NK-92 (cell line): ENCODE data around the gene E2F6.

ENCODE experiments used
- DNase-seq: peaks from one replicate; lab custom pipeline; 2025; ENCODE audit not compliant: unreplicated experiment; lab: John Stamatoyannopoulos, UW

Gene E2F6

DNA sequence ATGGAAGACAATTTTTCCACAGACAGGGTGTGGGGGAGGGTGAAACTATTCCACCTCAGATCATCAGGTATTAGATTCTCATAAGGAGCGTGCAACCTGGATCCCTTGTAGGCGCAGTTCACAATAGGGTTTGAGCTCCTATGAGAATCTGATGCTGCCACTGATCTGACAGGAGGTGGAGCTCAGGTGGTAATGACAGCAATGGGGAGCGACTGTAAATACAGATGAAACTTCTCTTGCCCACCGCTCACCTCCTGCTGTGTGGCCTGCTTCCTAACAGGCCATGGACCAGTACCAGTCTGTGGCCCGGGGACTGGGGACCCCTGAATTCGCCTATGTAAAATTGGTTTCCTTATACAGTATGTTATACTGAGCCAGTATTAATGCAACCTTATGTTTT is 27.3 kb upstream of the E2F6 start:
- DNase-seq = no peak

DNA sequence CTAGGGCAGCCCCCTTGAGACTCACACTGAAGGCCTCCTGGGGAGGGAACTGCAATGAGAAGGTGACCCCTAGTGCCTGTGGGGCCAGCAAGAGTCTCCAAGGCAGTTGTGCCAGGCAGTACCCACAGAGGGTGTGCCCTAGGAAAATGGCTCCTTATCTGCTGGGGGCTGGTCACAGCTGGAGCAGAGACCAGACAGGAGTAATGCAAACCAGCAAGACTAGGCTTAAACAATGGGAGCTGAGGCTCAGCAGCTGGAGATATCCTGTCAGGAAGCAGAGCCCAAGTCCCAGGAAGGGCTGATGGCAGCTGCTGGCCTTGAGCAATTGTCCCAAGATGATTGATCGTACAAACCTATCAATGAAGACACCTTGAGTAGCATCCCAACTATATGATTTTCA is 26.8 kb upstream of the E2F6 start:
- DNase-seq = no peak

DNA sequence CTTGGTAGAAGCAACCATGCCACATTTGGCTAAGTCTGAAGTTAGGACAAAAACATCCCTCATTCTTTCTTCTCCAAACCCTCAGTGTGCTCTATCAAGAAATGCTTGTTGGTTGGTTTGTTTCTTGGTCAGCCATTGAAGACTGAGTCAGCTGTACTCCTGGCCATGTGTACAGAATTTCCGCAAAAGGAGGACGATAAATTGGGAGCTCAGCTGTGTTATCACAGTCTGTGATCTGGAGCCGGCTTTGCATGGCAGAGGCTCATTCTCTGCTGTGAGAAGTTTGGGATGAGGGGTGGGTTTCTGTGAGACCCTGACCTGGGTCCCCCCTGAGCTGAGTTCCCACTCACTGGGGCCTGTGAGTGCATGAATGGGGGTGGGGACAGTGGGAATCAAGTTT is 26.3 kb upstream of the E2F6 start:
- DNase-seq = no peak

DNA sequence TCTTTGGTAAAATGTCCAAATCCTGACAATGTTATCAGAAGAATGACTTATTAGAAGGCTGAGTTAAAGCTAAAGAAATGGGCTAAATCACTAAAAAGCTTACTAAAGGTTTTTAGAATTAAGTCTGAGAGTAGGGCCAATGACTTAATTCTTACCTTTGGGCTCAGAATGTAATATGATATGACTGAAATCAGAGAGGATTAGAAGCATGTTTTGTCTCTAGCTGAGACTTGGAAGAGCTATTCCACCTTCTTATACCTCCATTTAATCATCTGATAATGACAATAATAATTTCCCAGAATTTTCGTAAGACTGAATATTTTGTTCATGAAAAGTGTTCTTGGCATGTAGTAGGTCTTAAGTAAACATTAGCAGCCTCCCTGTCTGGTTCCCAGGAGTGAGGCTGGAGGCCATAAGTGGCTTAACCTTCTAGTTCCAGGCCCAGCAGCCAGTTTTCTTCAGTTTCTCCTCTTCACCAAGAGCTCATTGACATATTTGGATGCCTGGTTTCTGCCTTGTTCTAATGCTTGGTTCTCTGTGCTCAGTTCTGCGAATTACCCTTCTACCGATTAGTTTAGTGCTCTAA is 25.5 kb upstream of the E2F6 start:
- DNase-seq = no peak

DNA sequence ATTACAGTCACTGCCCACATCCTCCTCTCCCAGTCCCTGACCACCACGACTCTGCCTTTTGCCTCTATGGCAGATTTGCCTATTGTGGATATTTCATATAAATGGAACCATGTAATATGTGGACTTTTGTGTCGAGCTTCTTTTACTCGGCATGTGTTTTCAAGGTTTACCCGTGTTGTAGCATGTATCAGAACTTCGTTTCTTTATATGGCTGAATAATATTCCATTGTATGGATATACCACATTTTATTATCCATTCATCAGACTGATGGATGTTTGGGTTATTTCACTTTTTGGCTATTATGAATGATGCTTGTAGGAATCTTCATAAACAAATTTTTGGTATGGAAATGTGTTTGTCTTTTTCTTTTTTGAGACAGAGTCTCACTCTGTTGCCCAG is 24.2 kb upstream of the E2F6 start:
- DNase-seq = no peak

DNA sequence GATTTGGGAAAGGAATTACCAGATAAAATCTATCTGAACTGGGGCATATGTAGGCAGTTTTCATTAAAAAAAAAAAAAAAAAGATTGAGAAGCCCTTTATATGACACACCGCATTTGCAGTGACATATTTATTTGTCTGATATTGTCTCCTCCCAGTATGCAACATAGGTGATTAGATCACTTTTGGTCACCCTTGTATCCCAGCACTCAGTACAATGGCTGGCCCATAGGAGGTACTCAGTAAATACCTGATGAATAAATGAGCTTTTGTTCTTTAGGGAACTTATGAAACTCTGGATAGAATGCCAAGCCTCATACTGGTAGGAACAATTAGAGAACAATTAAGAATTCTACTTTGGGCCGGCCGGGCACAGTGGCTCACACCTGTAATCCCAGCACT is 22.8 kb upstream of the E2F6 start:
- no peak for DNase-seq

DNA sequence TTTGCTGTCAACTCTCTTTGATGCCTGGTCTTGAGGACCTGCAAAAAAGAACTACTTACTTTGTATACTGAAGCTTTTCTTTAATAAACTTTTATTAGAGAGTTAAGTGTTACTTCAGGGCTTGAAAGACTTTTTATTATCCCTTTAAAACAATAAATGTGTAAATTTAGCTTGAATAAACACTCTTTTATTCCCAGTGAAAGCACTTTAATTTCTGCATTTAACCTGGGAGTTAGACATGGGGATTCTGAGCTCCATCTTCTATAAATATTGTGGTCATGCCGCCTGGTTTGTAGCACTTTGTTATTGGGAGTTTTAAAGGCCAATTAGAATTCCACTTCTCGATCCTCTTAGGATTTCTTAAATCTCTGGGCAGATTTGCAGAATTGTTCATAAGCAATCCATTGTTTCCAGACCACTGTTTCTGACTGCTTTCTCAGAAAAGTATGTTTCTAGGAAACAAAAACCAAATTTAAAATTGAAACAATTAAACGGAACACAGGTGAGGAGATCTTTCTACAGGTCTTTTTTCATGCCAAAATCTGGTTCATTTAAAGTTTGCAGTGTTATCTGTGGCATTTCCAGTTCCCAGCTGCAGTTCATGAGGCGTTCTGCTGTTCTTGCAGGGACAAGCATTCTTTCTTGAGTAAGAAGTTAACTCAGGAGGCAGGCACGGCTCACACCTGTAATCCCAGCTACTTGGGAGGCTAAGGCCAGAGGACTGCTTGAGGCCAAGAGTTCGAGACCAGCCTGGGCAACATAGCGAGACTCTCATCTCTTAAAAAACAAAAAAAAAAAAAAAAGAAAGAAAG is 18.1 kb upstream of the E2F6 start:
- DNase-seq = no peak

DNA sequence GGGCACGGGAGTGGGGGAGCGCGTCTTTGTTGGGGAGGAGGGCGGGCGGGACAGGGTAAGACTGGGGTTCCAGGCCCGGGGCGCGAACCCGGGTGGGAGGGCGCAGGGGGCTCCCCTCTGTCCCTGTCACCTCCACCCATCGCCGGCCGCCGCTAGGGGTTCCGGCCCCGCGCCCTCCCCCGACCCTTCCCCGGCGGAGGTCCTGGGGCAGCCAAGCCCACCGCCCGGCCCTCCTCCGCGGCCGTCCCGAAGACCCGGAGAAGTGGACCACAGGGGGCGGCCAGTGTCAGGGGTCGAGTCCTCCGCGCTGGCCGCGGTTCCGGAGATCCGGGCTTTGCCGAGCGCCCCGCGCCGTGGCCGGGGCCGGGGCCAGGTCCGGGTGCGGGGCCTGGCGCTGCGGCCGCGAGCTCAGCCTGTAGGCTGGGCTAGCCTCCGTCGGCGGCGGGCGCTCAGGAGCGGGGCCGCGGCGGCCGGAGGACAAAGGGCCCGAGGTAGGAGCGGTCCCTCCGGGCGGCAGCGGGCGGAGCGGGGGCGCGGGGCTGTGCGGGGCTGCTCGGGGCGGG is 16.6 kb upstream of the E2F6 start:
- DNase-seq = no peak

DNA sequence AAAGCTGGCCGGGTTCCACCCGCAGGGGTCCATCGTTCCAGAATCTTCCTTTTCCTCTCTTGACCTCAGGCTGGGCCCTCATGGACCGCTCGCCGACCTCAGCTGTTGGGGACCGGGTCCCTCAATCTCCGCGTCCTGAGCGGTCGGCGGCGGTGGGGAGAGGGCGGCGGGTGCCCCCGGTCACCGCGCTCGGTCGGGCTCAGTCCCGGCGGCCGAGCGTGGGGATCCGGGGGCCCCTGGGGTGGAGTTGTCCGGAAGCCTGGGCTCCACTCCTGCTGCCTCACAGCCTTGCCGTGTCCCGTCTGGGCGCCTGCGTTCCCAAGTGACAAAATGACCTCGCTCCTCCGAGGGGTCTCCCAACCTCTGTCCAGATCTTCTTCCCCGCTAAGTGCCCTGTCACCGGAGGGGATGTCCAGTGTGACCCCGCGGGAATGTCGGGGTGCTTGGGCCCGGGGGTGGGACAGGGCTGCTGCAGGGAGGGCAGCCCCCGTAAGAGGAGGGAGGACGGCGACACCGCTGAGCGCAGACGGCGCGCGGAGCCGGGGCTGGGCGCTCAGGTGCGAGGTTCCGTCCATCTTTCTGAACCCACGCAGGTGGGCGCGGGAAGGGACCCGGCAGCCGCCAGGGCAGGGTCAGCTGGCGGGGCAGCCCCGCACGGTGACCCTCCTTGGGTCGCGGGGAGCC is 16.0 kb upstream of the E2F6 start:
- no peak for DNase-seq

DNA sequence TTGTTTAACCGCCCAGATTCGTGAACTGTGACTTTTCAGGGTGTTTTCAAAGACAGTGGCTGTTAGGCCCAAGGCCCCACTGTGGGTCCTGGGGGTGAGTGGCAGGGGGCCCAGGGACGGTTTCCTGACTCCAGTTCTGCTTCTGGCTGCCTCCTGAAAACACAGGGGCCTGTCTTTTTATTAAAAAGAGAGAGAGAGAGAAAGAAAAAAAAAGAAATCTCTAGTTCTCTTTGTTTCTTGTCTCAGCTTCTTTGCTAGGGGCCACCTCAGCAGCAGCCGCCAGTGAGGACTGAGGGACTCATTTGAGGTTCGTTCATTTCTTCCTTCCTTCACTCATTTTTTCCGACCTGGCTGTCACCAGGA is 15.4 kb upstream of the E2F6 start:
- DNase-seq = no peak

DNA sequence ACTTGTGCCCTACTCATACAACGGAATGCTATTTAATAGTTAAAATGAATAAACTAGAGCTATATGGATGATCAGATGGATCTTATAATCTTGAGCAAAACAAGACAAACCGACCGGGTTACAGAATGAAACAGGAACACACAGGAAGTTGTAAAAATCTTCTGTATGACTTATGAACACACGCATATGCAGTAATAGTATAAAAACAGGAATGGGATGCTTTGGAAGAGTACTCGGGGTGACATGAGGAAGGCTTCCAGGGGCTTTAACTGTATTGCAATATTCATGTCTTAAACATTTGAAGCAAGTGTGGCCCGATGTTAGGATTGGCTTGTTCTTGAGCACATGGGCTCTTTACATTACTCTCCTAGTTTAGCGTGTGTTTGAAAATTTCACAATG is 14.9 kb upstream of the E2F6 start:
- DNase-seq = no peak

DNA sequence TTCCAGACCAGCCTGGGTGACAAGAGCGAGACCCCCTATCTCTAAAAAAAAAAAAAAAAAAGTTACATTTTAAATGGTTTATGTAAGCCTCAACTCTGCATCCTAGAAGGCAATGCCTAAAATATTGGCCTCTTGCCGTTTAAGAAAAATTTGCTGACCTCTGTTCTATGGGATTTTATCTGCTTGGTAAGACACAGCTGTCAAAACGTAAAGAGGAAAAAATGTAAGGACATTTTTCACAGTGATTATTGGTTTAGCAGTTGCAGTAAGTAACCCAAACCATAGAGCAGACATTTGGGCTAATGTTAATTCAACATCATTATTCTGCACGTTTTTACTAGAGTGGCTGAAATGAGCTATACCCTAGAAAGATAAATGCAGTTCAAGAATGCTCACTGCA is 14.4 kb upstream of the E2F6 start:
- no peak for DNase-seq

DNA sequence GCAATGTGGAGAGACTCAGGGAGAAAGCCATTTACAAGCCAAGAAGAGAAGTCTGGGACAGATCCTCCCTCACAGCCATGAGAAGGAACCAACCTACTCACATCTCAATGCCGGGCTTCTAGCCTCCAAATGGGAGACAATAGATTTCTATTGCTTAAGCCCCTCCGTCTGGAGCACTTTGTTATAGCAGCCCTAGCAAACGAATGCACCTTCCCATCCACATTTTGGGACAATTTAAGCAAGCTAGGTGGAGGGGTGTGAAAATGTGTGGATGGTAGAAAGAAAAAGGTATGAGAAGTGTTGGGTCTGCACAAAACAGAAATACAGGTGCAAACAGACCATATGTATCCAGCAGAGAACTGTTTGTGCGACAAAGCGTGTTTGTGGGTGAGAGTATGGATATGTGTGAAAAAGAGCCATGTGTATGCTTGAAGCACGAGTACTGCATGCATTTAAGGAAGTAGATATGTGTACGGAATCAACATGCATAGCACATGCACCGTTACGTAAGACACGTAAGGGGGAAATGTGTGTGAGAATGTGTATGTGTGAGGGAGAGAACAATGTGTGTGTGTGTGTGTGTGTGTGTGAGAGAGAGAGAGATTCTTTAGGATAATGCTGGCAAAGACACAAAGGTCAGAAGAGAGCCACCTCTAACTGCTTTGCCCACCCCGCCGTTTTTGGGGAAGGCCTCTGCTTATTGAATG is 13.1 kb upstream of the E2F6 start:
- DNase-seq = no peak

DNA sequence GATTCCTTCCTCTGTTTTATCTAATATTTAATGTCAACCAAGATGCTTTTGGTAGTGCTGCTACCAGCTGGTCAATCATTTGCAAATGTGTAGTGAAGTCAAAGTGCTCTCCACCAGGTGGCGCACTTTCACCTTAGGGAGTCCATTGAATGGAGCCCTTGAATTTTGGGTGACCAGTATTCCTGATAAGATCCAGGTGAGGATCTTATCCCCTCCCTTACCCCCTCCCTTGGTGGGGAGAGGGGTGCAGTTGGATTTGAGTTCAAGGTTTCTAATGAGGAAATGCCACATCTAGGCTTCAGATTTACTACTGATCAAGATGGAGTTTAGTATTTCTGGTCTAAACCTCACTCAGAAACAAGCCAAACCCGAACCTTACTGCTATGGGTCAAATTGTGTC is 12.0 kb upstream of the E2F6 start:
- no peak for DNase-seq

DNA sequence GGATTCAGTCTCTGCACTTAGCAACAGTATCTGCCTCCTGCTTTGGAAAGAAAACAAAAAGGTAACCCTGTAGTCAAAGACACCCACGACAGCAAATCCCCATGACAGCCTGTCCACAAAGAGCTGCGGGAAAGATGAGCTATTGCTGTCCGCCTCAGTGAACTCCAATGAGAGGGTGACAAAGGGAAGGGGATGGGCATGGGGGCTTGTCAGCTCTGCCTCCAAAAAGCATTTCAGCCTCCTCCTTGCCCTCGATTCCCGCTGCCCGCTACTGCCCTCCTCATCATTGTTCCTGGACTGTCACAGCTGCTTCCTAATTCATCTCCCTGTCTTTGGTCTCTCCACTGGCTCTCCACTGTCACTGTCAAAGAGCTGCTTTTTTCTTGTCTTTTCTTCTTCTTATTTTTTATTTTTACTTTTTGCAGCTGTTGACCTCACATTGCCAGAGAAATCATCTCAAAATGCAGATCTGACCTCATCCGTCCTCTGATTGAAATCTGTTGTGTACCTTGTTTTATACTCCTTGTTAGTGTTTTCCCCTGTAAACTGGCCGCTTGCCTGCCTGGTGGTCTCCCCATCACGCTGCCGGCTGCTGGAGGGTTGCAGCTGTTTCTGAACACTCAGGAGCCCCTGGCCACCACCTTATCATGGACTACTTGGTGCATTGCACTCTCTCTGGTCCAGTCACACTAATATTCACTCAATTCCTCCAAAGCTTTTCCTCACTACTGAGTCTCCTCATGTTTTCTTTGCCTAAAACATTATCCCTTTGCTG is 7.9 kb upstream of the E2F6 start:
- DNase-seq = no peak

DNA sequence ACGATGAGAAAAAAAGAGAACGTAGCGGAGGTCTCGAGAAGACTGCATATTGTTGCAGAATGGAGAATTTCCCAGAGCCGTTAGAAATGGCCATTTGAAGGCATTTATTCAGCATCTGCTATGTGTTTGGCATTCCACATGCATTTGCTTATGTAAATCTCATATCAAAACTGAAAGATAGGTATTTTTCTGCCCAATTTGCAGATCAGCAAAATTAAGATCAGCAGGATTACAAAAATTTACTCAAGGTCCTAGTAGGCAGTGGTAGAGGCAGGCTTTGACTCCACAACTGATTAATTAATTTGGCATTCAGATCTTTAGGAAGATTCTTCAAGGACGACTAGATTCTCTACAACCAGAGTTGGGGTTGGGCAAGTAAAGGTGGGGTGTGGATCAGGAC is 1.8 kb upstream of the E2F6 start:
- no peak for DNase-seq

DNA sequence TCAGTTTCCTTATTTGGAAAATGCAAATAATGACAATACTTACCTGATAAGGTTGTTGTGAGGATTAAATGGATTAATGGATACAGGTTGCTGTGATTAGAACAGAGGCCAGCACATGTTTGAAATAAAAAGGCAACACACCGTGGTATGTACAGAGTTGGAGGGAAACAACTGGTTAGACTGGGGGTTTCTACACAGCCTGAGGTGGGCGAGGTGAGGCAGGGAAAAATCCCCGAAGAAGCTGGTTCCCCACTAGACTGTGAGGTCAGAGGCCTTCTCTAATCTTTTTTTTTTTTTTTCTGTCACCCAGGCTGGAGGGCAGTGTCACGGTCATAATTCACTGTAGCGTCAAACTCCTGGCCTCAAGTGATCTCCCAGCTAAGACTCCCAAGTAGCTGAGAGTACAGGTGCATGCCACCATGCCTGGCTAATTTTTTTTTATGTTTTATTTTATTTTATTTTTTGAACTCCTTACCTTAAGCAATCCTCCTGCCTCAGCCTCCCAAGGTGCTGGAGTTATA is 1.2 kb upstream of the E2F6 start:
- DNase-seq = no peak

DNA sequence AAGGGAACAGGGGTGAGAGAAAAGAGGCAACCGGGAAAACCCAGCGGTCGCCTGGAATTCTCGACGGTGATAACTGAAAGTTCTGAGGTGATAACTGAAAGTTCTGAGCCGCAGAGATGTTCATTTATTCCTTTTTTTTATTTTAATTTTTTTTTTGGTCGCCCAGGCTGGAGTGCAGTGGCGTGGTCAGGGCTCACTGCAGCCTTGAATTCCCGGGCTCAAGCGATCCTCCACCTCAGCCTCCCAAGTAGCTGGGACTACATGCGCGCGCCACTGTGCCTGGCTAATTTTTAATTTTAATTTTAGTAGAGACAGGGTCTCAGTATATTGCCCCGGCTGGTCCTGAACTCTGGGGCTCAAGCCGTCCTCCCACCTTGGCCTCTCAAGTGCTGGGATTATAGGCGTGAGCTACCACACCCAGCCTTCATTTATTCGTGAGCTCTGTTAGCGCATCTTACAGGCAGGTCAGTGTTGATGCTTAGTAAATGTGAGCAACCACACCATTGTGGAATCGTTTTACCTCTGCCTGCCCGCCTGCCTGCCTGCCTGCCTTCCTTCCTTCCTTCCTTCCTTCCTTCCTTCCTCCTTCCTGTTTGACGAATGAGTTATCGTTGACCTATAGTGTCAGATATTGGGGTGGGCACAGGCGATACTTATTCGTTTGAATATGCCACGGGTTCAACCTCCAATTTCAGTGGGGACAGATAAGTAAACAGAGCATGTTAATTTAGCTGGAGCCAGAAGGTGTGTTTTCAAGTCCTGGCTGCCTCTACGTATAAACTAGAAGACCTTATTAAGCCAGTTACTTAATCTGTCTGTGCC is 557 bp upstream of the E2F6 start:
- DNase-seq = no peak

DNA sequence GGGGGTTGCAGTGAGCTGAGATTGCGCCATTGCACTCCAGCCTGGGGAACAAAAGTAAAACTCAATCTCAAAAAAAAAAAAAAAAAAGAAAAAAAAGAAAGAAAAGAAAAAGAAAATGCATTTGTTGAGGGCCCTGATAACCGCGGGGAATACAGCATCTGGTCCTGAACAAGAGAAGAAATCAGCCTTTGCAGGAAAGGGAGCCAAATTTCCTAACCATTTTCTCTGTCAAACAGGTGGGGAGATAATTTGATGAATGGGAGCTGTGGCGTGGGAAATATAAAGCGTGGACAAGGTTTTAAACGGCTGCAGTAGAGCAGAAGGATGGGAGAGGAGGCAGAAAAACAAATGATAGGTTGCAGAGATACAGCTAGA is 864 bp downstream of the E2F6 start:
- no peak for DNase-seq

DNA sequence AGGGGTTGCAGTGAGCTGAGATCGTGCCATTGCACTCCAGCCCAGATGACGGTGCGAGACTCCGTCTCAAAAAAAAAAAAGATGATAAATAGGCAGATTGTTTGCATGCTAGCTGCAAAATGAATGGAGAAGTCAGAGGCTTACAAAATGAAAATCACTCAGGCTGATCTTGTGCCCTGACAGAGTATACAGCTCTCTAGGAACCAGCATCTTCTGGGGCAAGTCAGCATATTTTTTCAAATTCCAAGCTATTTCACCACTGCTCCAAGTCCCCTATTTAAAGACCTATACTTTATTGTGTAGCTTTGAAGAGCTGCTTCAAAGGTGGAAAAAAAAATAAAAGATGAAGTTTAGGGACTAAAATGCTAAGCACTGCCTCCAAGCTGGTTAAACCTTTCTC is 6.1 kb downstream of the E2F6 start:
- DNase-seq = no peak
